CD4-positive, alpha-beta T cell treated with Interleukin-15 for 4 hours (primary cell): ENCODE results near the gene ARHGAP10.
"Not testable (repeated sequence)": the region's sequence is repeated elsewhere in the genome, so short reads cannot be mapped to it uniquely, and the experiment has no call there.

ENCODE experiments used
- DNase-seq: peaks from one replicate; pipeline ENCODE4 v3.0.0-alpha.2; 2020; ENCODE audit warnings: low spot score

Gene ARHGAP10

DNA sequence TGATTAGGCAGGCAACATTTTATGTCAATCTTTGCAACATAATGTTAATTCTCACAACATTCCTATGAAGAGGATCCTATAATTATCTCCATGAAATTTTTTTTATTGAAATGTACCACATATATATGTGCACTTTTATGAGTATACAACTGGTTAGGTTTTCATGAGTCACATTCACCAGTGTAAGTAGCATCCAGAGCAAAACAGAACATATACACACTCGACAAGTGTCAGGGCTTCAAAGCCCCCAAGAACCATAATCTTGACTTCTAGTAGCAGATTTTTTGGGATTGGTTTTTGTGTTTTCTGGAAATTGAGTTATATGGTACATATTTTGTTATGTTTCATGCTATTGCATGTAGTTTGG, 62.4 kb downstream of the ARHGAP10 start:
- DNase-seq, result no peak

DNA sequence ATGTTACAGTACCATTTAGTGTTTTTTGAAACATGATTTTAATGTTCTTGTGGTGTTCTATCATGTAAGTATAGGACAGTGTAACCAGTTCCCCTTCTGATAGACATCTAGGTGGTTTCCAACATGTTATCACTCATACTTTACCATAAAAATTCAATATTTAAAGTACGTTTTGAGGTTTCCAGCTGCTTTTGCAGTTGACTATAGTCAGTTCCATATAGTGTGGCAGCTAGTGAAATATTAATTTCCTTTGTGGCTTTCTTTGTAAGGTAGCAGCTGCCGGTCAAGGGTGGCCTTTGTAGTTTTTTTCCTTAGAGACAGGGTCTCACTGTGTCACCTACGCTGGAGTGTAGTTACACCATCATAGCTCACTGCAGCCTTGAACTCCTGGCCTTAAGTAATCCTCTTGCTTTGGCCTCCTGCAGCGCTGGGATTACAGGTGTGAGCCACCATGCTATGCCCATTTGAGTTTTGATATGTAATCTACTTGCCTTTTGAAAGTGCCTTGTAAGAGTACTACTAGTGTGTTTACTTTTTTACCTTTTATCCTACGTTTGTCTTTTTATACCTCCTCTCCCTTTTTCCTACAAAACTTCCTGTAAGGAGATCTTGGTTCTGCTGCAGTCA, 63.0 kb downstream of the ARHGAP10 start:
- DNase-seq, result no peak

DNA sequence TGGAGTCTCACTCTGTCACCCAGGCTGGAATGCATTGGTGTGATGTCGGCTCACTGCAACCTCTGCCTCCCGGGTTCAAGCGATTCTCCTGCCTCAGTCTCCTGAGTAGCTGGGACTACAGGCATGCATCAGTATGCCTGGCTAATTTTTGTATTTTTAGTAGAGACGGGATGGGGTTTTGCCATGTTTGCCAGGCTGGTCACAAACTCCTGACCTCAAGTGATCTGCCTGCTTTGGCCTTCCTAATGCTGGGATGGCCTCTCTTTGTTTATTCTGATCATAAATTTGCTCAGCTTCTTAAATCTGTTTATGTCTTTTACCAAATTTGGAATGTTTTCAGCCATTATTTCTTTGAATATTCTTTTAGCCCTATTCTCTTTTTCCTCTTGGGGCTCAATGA, 67.2 kb downstream of the ARHGAP10 start:
- DNase-seq, result not testable (repeated sequence)

DNA sequence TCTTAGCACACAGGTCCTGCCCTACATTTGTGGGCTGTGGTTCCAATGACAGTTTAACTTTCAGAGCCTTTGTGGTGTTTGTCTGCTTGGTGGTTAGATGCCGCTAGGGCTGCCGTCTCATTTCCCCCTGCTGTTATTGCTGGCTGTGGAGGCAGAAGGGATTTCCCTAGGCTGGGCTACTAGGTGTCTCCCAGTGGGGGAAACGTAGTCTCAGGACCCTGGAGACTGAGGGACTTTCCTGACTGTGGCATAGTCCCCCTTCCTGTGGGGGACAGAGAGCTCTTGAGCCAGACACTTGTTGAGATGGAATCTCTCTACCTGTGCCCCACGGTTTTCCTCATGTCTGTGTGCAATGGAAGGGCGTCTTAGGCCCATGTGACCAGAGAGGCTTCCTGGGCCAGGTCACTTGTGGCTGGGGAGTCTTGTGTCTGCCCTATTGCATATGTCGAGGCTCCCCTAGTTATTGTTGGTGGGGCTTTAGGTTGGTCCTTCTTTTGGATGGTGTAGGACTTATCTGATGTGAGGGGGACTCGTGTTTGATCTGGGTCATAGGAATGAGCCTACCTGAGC, 68.2 kb downstream of the ARHGAP10 start:
- peak; percentile 61 for DNase-seq

DNA sequence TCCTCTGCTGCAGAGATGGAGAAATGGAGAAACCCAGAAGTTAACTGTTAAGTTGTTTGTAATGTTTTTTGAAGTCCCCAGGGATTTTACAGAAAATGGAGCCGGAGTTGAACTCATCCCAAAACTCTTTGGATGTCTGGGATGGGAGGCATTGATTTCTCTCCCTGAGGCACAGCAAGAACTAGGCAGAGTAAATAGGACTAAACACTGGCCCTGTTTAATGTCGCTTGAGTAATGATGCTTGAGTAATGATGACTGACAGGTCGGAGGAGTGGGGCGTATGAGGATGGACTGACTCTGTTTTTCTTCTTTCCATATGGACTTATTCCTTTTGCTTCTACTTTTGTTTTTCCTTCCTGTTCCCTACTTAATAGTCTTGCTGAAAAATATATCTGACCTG, 69.9 kb downstream of the ARHGAP10 start:
- no peak for DNase-seq

DNA sequence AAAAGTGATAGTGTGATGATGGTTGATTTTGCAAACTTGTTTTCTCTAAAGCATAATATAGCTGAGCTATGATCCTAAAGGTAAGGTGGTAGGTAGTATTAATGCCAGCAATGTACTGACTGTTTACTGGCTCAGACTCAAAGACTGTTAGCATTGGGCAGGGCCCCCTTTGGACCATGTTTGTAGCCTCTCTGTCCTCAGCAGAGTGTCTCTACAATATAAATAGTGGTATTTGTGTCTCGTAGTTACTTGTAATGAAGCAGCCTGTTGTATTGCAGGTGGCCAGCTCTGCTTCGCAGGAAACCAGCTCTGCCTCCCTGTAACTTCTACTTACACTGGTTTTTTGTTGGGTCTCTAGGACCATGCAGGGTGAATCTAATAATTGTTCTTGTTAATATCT, 70.5 kb downstream of the ARHGAP10 start:
- no peak for DNase-seq

DNA sequence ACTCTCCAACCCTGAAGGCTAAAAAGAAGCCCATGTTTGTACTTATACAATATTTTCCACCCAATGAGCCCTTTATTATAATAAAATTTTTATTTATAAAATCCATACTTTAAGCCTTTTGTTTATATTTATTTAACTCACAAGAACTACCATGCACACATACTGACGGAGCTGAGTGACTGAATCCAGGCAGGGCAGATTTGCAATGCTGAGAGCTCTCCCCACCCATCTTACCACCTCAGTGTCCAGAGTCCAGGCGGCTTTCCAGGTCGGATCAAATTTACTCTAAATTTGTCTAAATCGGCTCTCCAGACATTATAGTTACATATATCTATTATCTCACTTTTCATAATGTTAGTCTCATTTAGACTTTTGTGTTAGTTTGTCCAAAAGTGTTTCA, 74.1 kb downstream of the ARHGAP10 start:
- DNase-seq, result no peak

DNA sequence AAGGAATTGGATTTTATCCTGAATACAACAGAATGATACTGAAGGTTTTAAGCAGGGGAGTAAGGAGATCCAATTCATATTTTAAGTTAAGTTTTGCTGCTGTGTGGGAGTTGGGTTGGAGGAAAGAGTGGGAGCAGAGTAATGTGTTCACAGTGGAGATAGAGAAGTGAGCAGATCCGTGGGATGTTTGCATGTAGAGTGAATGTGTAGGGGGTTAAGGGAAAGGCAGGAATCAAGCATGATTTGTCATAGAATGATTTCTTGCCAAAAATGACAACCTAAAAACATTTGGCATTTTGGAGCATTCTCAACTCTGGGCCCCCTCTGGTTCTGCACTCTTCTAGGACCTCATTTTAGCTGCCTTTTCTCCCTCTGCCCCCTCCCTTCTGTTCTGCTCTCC, 76.6 kb downstream of the ARHGAP10 start:
- no peak for DNase-seq

DNA sequence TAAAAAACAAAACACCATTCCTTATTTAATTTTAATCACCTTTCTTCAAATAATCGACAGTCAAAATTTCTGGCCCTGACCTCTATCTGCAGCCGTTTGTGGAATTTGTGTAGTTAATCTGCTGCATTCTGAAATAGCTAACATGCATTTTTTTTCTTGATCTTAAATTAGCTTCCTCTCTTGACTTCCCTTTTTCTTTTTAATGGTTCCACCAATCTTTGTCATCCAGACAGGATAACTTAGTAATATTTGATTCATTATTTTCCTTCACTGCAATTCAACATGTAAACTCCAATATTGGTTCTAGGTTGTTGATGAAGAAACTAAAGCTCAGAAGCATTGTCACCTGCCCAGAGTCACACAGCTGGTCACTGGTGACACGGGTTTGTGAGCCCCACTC, 77.3 kb downstream of the ARHGAP10 start:
- DNase-seq, result no peak

DNA sequence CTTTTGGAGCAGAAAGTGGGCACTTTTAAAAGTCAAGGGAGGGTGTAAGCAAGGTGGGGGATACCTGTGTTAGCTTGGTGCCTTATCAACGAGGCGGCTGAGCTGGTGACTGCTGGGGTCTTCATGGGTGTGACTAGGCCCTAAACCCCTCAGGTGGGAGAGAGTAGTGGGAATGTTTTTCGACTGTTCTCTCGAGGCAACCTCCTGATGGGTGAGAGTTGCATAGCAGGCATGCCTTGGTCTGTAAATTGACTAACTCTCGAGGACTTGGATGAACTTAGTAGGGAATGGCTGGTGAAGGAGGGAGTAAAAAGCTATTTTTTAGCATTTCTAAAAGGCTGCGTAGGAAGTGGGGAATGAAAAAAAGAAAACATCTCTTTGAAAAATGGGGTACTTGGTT, 80.0 kb downstream of the ARHGAP10 start:
- DNase-seq, result no peak

DNA sequence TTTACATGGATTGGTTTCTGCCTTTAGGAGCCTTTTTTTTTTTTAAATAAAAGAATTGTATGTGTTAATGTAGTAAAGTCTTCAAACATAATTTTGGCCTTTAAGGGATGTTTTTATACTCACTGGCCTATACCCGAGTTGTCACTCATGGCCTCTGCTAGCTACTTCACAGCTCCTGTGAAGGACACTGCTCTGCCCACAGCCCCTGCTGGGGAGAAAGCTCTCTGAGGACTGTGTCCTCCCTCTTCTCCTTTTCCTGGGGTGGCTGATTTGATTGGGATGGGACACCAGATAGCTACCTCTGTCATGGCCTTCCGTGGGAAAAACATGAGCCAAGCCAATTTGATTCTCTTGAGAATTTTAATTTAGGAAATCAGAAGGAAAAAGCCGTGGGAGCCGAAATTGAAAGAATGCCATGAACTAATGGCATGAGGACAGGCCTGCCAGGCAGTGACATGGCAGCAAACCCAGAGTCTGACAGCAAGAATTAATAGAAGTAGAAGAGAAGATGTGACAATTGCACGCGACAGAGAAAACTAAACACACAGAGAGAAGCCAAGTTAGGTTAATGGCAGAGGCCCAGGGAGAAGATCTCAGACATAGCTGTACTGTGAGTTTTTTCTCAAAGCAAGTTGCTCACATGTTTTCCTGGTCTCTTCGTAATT, 81.4 kb downstream of the ARHGAP10 start:
- no peak for DNase-seq

DNA sequence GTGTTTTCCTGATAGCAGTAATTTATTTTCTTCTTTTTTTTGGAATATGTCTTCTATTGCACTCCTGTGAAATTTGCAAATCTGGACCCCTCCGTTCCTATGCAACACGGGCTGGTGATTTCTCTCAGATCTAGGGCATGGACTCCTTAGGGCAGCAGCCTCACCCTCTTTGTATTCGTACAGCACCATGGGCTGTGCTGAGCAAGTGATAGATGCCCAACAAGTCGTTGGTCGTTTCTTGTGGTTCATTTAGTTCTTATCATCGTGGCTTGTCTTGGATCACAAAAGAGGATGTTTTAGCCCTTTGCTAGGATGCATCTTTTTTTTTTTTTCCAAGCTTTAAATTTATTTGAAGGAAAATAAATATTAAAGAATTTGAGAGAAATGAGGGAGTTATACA, 82.1 kb downstream of the ARHGAP10 start:
- no peak for DNase-seq

DNA sequence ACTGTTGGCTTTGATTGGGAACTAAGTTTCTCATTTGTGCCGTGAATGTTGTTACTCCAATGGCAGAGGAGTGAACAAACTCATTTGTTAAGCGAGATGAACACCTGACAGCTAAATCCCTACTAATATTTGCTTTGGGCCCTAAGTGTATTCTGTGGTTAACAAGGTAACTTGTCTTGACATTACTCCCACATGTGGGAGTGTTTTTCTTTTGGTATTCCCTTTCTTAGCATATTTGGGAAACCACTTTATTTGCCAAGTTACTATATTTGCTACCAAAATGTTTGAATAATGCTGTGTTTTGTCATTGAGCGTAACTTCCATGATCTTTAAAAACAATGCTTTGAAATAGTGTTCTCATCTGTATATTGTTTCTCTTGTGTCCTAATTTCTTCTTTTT, 82.5 kb downstream of the ARHGAP10 start:
- no peak for DNase-seq

DNA sequence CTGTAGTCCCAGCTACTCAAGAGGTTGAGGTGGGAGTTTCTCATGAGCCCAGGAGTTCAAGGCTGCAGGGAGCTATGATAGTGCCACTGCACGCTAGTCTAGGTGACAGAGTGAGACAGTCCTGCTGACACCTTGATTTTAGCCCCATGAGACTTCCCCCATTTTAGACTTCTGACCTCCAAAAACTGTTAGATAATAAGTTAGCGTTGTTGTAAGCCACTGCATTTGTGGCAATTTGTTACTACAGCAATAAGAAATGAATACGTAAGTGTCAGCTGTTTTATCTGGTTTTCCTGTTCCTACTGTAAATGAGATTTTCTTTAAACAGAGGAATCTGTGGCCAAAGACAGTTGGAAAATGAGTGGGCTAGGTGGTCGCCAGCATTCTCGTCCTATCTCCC, 83.9 kb downstream of the ARHGAP10 start:
- DNase-seq, result no peak

DNA sequence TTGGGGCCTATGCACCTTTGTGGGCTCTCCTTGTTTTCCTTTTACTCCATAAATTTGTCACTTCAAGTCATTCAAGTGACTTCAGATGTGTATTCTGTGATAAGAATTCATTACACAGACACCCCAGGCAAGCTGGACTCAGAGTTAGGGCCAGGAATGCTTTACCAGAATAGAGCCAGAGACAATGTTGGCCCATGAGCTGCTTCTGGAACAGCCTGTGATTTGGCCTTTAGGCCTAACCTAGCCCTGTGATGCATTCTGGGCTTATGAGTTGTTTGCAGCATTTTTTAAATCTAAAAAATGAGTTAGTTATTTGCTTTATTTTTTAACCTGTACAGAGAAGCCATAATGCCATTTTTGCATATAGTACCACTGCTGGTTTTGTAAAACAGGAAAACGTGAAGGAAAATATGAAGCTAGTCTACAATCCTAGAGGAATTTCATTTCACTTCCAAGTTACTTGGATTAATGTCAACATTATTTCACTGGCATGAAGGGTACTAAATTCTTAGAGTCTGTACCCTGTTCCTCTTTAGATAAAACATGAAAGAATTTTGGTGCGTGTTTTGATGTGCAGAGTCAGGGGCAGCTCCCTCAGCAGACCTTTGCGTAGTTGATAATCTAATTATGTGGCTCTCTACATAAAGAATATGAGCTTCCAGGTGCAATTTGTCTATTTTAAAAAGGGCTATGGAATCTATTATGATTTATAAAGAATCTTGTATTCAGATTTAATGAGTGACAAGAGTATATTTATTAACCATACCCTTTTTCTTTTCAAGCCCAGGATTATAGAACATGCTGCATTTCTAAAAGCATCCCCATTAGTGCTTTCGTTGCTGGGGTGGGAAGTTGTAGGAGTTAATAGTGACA, 84.7 kb downstream of the ARHGAP10 start:
- no peak for DNase-seq

DNA sequence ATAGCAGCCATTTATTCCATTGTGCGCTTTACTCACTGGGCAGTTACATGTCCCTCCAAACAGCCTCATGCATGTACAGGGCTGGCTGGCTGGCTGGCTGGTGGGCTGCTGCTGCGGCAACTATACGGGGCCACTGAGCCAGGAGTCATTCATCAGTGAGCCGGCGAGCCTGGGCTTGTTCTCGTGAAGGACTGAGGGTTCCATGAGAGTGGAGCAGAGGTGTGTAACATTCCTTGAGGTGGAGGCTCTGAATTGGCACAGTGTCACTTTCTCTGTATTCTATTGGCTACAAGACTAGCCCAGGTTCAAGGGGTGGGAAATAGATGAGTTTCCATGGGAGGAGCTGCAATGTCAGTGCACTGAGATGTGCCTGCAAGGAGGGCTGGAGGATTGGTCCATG, 89.1 kb downstream of the ARHGAP10 start:
- DNase-seq, result no peak

DNA sequence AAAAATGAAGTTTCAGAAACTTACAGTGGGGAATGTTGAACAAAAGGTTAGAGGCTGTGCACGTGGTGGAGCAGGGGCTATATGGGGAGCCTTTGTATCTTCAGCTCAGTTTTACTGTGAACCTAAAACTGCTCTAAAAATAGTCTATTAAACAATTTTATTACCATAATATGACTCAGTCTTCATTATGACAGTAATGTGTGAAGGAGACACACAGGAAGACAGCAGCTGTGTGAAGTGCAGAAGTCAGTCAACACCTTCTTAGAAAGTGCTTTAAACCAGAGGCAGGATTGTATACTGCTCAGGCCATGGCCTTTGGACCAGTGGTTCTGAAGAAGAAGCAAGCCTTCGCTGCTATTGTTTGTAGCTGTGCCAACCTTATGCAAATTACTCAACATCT, 89.7 kb downstream of the ARHGAP10 start:
- DNase-seq, result peak; percentile 4

DNA sequence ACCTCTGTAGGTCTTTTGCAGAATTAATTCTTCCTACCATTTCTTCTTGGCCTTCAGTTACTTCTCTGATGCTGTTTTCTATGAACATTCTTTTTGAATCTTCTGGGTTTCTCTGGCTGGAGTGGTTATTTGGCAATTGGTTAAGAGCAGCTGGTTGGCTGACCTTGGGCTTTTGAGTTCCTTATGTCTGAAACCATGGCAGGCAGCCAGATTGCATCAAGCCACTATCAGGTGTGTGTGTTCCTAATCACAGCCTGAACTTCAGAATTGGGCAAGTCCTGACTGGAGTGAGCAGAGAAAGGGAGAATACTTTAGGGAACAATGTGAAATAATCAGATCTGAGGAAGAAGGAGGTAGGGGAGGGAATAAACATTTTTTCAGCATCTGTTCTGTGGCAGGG, 90.2 kb downstream of the ARHGAP10 start:
- no peak for DNase-seq

DNA sequence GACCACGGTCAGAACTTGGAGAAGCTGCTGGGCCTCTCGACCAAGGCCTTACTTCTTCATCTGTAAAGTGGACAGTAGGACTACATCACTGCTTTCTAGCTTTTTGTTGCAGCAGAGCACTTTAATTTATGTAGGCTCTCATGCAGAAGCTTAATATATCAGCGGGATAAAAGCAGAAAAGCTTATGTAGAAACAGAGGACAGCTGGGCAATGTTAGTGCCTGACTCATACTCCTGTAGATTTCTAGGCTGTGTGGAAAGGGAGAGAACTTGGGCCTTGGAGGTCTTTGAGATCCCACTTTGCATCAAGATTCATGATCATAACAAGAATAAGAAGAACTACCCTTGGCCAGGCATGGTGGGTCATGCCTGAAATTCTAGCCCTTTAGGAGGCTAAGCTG, 91.2 kb downstream of the ARHGAP10 start:
- no peak for DNase-seq

DNA sequence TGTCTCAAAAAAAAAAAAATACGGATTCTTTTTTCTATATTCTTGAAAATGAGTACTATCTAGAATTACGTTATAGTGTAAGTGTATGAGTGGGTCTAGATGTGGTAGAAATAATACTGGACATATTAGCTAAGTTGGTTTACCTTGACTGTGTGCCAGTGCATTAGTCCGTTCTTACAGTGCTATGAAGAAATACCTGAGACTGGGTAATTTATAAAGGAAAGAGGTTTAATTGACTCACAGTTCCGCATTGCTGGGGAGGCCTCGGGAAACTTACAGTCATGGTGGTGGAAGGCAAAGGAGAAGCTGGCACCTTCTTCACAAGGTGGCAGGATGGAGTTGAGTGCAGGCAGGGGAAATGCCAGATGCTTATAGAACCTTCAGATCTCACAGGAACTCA, 92.4 kb downstream of the ARHGAP10 start:
- no peak for DNase-seq

DNA sequence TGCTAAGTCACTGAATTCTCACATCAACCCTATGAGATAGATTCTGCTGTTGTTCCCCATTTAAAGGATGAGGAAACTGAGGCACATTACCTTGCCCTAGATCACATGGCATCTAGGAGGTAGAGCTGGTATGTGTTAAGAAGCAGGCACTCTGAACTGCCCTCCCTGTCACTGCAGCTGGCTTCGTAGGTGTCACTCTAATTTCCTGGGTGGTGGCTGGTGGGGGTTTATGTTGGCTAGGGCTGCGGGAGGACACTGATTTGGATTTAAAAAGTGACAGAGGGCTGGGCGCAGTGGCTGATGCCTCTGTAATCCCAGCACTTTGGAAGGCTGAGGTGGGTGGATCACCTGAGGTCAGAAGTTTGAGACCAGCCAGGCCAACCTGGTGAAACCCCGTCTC, 93.0 kb downstream of the ARHGAP10 start:
- no peak for DNase-seq

DNA sequence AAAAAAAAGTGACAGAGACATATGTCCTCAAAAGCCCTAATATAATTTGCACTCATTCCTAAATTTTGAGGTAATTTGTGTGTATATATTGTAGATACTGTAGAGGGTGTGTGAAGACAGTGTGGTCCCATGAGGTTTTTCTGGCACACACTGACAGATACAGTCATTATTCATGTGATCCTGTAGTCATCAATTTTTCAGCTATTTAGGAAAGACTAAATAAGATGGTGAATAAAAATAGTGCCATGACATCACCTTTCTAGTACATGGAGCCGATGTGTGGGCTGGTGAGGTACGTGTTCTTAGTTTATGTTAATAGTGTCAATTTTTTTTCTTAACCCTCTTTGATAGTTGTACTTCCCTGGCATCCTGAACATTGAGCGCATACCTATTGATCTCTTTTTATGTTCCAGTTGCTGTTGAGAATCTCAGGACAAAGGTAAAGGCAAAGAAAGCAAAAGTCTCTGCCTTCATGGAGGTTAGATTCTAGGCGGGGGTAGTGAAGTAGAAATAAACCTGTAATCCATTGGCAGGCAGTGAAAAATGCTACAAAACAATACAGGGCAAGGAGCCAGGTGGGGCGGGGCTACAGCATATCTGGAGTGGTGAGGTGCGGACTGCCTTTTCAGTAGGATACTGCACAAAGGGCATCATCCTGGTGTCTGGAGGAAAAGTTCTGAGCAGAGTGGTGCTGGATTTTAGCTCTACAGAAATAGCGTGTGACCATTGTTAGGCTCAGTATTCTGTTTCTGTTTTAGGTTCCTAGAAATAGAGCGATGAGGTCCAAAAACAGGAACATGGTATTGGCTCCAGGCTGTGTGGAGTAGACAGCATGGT, 93.8 kb downstream of the ARHGAP10 start:
- DNase-seq, result no peak
